HG02970 (cell line): ENCODE results near the gene GLB1L.
A peak's percentile ranks its signal among the peaks of the same experiment; 100 is the strongest.
"Not testable (repeated sequence)": the region's sequence is repeated elsewhere in the genome, so short reads cannot be mapped to it uniquely, and the experiment has no call there.

Source experiments
- ATAC-seq: cut with Tn5 transposase; IDR thresholded peaks from one replicate; pipeline ENCODE4 v1.9.1; 2021; ENCODE audit warnings: mild to moderate bottlenecking, moderate library complexity, moderate number of reproducible peaks; ENCODE audit not compliant: unreplicated experiment, low FRiP score

Gene GLB1L

DNA sequence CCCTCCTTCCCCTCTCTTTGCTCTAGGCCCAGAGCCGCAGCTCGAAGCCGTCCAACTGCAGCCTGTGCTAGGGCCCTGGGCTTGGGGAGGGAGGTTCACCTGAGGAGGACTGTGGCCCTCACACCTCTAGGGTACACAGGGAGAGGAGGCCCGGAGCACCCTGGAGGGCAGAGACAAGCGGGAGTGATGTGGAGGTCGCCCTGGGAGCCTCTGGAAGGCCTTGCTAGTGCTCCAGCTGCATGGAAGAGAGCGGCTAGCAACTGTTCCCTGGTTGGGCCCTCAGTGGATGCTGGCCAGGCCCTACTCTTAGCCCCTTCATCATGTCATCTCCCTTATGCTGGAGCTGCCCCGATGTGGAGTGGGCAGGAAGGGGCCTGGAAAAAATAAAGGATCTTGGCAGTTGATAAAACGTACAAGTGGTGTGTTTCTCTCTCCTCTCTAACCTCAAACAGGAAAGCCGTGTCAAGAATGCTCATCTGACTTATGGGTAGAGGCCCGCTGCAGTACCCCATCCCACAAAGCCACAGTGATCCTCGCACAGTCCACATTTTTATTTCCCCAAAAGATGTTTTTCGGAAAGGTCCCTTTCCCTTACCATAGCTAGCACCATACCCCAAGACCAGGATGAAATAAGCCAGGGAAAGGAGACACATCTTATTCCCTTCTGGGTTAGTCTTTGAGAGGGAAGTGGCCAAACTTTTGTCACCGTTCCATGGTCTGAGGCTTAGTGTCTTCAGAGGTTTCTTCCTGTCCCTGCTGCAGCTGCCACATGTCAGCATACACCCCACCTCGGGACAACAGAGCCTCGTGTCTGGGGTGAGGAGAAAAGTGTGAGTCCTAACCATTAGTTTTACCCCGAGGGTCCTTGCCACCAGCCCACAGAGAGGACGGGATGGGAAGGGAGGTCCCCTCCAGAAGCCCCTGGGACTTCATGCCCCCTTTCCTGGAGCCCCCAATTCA, 35.7 kb downstream of the GLB1L start:
- no peak for ATAC-seq

DNA sequence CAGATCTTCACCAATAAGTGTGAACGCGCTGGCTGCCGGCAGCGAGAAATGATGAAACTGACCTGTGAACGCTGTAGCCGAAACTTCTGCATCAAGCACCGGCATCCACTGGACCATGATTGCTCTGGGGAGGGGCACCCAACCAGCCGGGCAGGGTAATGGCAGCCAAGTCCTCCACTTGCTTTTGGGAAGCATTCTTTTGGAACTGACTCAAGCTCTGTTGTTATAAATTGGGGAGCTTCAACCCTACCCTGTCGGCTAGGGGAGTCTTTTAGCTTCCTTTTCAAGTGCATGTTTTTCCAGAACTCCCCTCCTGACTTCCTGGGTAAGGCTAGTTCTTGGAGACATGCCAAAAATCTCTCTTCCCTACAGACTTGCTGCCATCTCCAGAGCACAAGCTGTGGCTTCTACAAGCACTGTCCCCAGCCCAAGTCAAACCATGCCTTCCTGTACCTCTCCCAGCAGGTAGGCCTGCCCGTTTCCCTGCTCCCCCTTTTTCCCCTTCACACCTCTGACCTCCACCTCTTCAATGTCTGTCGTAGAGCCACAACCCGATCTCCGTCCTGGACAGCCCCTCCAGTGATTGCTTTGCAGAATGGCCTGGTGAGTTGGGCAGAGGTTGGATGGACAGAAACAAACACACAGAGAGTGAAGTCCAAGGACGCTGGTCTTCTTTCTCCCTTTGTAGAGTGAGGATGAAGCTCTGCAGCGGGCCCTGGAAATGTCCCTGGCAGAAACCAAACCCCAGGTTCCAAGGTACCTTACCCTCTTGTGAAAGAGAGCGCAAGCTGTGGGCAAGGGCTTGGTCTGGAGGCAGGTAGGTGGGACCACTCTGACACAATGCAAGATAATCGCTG, 37.1 kb downstream of the GLB1L start:
- no peak for ATAC-seq

DNA sequence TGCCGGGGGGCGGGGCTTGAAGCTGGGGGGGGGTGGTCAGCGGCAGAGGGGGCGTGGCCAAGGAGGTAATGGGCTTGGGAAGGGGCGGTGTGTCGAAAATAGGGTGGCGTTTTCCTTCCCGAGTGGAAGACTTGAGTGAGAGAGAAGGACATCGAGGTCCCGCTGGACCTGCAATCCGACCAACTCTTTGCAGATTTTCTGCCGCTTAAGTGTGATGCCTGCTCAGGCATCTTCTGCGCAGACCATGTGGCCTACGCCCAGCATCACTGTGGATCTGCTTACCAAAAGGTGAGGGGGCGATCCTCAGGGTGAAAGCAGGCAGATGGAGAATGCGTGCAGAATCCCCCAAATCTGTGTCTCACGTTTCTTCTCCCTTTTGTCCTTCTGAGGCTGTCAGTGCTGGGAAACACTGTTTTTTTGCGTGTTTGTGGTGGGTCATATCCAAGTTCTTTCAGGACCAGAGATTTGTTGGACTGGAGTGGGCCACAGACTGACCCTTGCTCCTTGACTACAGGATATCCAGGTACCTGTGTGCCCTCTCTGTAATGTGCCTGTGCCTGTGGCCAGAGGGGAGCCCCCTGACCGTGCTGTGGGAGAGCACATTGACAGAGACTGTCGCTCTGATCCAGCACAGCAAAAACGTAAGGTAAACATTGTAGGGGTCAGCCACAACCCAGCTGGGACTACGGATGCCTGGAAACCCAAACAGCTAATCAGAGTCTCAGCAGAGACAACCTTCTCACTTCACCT, 37.9 kb downstream of the GLB1L start:
- no peak for ATAC-seq

DNA sequence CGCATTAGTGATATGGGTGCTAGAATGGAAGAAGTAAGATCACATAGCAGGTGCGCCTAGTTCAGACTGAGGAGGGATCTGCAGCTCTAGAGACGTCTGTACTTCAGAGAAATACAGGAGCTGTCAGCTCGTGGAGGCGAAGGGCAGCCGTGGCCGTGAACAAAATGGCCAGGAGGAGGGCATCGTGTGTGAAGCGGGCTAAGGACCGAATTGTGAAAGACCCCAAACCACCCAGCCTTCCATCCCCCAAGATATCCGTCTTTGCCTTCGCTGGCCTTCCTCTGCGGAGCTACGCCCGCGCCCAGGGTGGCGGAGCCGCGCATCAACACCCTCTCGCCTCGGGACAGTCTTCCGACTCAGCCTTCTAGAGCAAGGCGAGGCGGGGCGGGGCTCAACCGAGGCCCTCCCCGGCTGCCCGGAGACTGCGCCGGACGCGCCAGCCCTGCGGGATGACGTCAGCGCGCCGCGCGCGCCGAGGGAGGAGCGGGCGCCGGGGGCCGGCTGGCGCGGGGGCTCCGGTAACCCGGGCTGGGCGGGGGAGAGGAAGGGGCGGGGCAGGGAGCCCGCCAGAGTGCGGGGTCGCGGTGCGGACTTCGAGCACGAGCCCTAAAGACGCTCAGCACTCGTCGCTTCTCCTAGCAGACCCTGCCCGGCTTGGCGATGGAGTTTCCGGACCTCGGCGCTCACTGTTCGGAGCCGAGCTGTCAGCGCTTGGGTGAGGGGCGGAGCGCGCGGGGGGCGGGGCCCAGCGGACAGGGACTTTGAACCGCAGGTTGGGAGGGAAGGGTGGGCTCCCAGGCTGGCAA, 38.7 kb downstream of the GLB1L start, which contains the start of gene ZFAND2B:
Gene ZFAND2B (plus strand): TSS at position 455 of the 806 bp plus-strand sequence. CDS start 206 bp downstream, at position 661.
- peak; percentile 90 for ATAC-seq

DNA sequence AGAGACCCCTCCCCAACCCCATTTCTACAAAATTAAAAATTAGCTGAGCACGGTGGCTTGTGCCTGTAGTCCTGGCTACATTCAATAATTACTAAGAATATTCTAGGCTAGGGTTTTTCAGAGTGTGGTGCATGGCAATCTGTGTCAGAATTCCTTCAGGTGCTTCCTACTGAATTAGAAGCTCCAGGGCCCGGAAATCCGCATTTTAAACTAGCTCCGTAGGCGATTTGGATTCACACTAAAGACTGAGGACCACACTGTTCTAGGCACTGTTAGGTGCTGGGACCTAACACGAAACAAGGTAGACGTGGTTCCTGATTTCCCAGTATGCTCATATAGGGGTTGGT, 39.3 kb downstream of the GLB1L start:
- ATAC-seq = no peak

DNA sequence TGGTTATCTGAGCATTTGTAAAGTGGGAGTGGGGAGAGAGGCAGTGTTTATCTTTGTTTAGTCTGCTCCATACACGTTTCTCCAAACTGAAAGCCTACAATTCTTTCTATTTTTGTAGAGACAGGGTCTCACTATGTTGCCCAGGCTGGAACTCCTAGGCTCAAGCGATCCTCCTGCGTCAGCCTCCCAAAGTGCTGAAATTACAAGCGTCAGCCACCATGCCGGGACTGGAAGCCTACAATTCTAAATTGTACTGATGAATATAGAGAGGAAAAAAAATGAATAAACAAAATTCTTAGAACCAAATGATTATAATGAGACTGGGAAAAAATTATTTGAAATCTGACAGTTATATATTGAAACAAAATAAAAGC, 40.1 kb downstream of the GLB1L start:
- ATAC-seq = no peak

DNA sequence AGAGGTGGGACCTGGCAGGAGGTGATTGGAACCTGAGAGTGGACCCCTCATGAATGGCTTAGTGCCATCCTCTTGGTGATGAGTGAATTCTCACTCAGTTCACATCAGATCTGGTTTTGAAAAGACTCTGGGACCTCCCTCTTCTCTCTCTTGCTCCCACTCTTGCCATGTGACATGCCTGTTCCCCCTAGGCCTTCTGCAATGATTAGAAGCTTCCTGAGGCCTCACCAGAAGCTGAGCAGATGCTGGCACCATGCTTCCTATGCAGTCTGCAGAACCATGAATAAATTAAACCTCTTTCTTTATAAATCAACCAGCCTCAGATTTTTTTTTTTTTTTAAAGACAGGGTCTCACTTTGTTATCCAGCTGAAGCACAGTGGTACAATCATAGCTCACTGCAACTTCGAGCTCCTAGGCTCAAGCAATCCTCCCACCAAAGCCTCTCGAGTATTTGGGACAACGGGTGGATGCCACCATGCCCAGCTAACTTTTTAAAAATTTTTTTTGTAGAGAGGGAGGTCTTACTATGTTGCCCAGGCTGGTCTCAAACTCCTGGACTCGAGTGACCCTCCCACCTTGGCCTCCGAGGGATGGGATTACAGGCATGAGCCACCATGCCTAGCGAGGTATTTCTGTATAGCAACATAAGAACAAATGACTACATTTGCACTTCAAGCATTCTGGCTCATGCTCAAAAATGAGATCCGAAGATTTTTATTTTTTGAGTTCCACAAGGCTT, 40.6 kb downstream of the GLB1L start:
- no peak for ATAC-seq

DNA sequence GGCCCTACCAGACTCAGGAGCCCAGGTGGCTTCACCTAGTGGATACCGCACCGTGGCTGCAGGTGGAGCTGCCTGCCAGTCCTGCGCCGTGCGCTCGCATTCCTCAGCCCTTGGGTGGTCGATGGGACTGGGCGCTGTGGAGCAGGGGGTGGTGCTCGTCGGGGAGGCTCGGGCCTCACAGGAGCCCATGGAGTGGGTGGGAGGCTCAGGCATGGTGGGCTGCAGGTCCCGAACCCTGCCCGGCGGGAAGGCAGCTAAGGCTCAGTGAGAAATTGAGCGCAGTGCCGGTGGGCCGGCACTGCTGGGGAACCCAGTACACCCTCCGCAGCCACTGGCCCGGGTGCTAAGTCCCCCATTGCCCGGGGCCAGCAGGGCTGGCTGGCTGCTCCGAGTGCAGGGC, 43.9 kb downstream of the GLB1L start:
- not testable (repeated sequence) for ATAC-seq

DNA sequence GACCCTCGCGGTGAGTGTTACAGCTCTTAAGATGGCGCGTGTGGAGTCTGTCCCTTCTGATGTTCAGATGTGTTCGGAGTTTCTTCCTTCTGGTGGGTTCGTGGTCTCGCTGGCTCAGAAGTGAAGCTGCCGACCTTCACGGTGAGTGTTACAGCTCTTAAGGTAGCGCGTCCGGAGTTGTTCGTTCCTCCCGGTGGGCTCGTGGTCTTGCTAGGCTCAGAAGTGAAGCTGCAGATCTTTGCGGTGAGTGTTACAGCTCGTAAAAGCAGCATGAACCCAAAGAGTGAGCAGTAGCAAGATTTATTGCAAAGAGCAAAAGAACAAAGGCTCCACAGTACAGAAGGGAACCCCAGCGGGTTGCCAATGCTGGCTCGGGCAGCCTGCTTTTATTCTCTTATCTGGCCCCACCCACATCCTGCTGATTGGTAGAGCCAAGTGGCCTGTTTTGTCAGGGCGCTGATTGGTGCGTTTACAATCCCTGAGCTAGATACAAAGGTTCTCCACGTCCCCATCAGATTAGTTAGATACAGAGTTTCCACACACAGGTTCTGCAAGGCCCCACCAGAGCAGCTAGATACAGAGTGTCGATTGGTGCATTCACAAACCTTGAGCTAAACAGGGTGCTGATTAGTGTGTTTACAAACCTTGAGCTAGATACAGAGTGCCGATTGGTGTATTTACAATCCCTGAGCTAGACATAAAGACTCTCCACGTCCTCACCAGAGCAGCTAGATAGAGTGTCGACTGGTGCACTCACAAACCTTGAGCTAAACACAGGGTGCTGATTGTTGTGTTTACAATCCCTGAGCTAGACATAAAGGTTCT, 44.5 kb downstream of the GLB1L start:
- ATAC-seq = not testable (repeated sequence)

DNA sequence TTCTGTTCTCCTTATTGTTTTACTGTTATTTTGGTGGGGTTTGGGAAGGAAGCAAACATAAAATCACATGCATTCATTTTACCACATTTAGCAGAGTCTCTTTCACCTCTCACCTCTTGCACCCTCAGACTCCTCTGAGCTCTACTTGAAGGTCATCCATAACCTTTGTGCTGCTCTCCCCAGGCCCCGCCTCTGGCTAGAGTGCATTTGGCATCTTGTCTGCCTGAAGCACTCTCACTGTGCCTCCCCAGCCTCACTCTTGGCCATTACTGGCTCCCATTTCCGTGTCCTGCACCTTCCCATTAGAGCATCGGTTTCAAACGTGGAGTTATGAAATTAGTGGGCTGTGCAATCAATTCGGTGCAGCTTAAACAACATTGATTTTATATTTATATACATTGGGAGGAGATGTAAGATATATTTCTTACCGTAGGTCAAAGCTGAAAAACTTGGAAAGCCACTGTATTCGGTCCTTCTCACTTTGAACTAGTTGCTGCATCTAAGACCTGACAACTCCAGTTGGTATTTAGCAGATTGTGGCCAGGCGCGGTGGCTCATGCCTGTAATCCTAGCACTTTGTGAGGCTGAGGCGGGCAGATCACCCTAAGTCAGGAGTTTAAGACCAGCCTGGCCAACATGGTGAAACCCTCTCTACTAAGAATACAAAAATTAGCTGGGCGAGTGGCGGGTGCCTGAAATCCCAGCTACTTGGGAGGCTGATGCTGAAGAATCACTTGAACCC, 45.6 kb downstream of the GLB1L start:
- no peak for ATAC-seq

DNA sequence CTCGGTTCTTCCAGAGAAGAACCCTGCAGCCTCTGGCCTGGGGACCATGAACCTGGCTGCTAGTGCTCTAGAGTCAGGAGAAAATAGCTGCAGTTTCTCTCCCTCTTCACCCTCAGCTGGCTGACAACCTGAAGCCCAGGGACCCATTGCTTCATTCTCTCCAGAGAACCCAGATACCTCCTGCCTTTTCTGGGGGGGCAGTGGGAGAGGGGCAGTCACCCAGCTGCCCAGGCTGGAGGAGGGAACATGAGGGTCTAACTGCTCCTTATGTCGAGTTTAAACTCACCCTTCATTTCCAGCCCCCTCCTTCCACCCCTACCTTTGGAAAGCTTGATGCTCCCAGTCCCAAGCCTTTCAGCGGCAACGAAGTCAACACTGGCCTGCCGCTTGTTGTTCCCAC, 46.3 kb downstream of the GLB1L start:
- no peak for ATAC-seq

DNA sequence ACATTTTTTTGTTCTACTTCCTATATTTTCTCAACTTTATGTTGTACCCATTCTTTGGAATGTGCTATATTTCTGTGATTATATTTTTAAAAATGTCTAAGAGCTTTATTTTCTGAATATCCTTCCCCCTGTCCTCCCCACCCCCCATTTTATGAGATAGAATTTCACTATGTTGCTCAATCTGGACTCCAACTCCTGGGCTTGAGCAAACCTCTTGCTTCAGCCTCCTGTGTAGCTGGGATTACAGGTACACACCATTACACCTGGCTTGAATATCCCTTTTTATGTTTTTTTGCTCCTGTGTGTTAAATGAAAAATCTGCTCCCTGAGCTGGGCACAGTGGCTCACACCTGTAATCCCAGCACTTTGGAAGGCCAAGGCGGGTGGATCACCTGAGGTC, 47.9 kb downstream of the GLB1L start:
- ATAC-seq = no peak

DNA sequence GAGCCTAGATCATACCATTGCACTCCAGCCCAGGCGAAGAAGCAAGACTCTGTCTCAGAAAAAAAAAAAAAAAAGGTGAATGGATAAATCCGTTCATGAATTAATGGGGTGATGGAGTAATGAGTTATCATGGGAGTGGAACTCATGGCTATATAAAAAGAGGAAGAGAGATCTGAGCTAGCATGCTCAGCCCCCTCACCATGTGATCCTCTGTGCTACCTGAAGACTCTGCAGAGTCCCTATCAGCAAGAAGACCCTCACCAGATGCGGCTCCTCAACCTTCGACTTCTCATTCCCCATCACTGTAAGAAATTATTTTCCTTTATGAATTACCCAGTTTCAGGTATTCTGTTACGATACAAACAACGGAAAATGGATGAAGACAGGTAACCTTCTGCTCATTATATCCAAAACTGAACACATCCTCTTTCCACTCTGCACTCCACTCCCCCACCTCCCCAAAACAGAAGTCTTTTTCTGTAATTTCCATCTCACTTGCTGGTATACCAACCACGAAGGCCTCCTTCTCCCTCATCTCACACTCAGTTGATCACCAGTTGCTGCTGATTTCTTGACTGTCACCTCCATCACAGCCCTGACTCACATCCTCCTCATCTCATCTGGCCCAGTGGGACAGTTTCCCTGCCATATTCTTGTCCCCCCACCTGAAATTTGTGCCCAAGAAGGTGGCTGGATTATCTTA, 58.3 kb downstream of the GLB1L start:
- no peak for ATAC-seq
